Adrenal gland (tissue), 12 donors: ENCODE measurements around the gene NCF4. TPM values are rescaled to one million over a fixed set of nuclear protein-coding genes. Genes with fewer than 3 reads are reported as not detected.

Source experiments
- DNase-seq, 7 donors: peaks; one replicate each; pipeline ENCODE4 v3.0.0-alpha.2; 2019 to 2020
- H3K27ac ChIP-seq, 5 donors: fragments of 200-600 bp; sonication (generic) in 4 of 5; 1 replicate in 3 of 5; 2 replicates in 2 of 5; pipeline versions ENCODE4 v1.5.1 to v1.8.0; 2016 to 2020; ENCODE audit warnings: mild to moderate bottlenecking in 1 of 5
- H3K27me3 ChIP-seq: fragments of 200-600 bp; 2 replicates; pipeline ENCODE4 v1.8.0; 2021
- H3K36me3 ChIP-seq, 2 donors: fragments of 200-600 bp; replicated peaks in 1 of 2; 1 replicate in 1 of 2; 2 replicates in 1 of 2; pipeline versions ENCODE4 v1.5.1 to v1.8.0; 2018 to 2022
- H3K4me1 ChIP-seq, 2 donors: fragments of 200-600 bp; replicated peaks in 1 of 2; 1 replicate in 1 of 2; 2 replicates in 1 of 2; pipeline versions ENCODE4 v1.5.1 to v1.8.0; 2018 to 2021
- H3K4me3 ChIP-seq, 4 donors: fragments of 200-600 bp; sonication (generic) in 3 of 4; one replicate each; pipeline ENCODE4 v1.5.1; 2016 to 2018
- H3K9me3 ChIP-seq, 3 donors: fragments of 200-600 bp; sonication (generic) in 1 of 3; replicated peaks in 1 of 3; 1 replicate in 2 of 3; 2 replicates in 1 of 3; pipeline versions ENCODE4 v1.5.1 to v1.8.0; 2016 to 2021
- CTCF ChIP-seq, 6 experiments: fragments of 450-650 bp in 4 of 6; fragments of 200-600 bp in 2 of 6; sonication (generic) in 1 of 6; IDR thresholded peaks; 1 replicate in 5 of 6; 2 replicates in 1 of 6; pipeline versions ENCODE4 v1.5.1 to v1.8.0; 2016 to 2021; ENCODE audit warnings: antibody characterized with exemption in 6 of 6, mild to moderate bottlenecking in 2 of 6, moderate library complexity in 1 of 6
- POLR2A ChIP-seq, 2 donors: fragments of 450-650 bp; IDR thresholded peaks; one replicate each; pipeline ENCODE4 v1.6.1; 2017; ENCODE audit warnings: antibody characterized with exemption in 2 of 2, mild to moderate bottlenecking in 2 of 2, moderate library complexity in 1 of 2
- WGBS, 4 donors: extraction: QIAGEN DNeasy Blood & Tissue Kit in 2 of 4; methylation state at CpG; one replicate each; pipeline versions ENCODE4 v1.1.5 to v1.1.7; 2013 to 2017; 5-methylcytosine and 5-hydroxymethylcytosine counted together
- intact Hi-C, 2 donors: fragments of 100-400 bp; cut with DNase I; formaldehyde crosslinking; loops; one replicate each; pipeline versions ENCODE4 v1.14.1 to v1.15.0; 2022 to 2023
- polyA plus RNA-seq, 3 donors: library from polyadenylated mRNA; stranded (reverse); fragments of 200-250 nt in 2 of 3; fragments of 350-450 nt in 1 of 3; fragmentation: Illumina TruSeq in 1 of 3; extraction: RNeasy Lipid Tissue Mini Kit (QIAGEN cat#74804) in 1 of 3; gene quantifications; one replicate each; pipeline ENCODE4 v1.2.3, GENCODE V29; 2013 to 2014
- total RNA-seq, 9 donors: library from RNA; depleted of rRNA in 4 of 9; stranded (reverse); fragments of >200 nt in 4 of 9; fragments of 120-200 nt in 1 of 9; fragmentation: NEBNext Ultra II Directional in 1 of 9; extraction: Animal tissue kit (Norgen Biotek cat#: 25700) in 1 of 9; gene quantifications; one replicate each; pipeline versions ENCODE4 v1.1.0 to v1.2.4, GENCODE V29; 2013 to 2023
- donor health status: healthy with polysubstance abuse.
- donor health status: Bipolar disorder and iron deficiency.
- donor health status: DM: yes; HTN: yes; CAD: no.
- donor health status: DM: no; HTN: no; CAD: no.
- donor health status: DM: no; HTN: no; CAD: no.
- donor health status: DM: yes; HTN: yes; CAD: no.

The NCF4 gene
- total and polyA plus RNA-seq, 12 donors: 2.0 to 58.1 (median 23.2) TPM

- Histone ChIP-seq H3K27me3 (peaks cover 4% of the 10 kb centered on the region), H3K36me3 (no peaks in the 10 kb centered on the region), H3K9me3 (peaks cover 0 to 9% (median 0%) of the 10 kb centered on the region in 3 donors), H3K4me3 (no peak overlapping the region), H3K4me1 (no peaks in the 10 kb centered on the region), H3K27ac (no peak overlapping the region)
- no peak for TF ChIP-seq POLR2A (IDR thresholded peaks at IDR 0.05)
- TF ChIP-seq CTCF (IDR thresholded peaks at IDR 0.05): no peak
- DNase-seq: no peak
- WGBS, 4 donors: 85 to 95% (median 87%) methylated on average over 4 of the region's 4 CpGs
- intact Hi-C loops: no loop called here
Measured at GRCh38 chr22:36886016-36886415, 25.2 kb downstream of the NCF4 start.

- DNase-seq: no peak
- TF ChIP-seq CTCF (IDR thresholded peaks at IDR 0.05): no peak
- TF ChIP-seq POLR2A (IDR thresholded peaks at IDR 0.05): no peak
- Histone ChIP-seq H3K4me3 (no peak overlapping the region), H3K27ac (no peak overlapping the region), H3K4me1 (no peaks in the 10 kb centered on the region), H3K9me3 (peaks cover 0 to 1% (median 0%) of the 10 kb centered on the region in 3 donors), H3K27me3 (peaks cover 4% of the 10 kb centered on the region), H3K36me3 (no peaks in the 10 kb centered on the region)
- intact Hi-C loops: no loop called here
- WGBS, 4 donors: 73 to 80% (median 74%) methylated on average over 4 of the region's 4 CpGs
Measured at GRCh38 chr22:36887162-36887561, 26.4 kb downstream of the NCF4 start.

GRCh38 chr22:36891646-36892045, 30.8 kb downstream of the NCF4 start:
- Histone ChIP-seq H3K9me3 (no peaks in the 10 kb centered on the region), H3K36me3 (no peaks in the 10 kb centered on the region), H3K27me3 (peaks cover 11% of the 10 kb centered on the region), H3K27ac (no peak overlapping the region), H3K4me3 (no peak overlapping the region), H3K4me1 (no peaks in the 10 kb centered on the region)
- 59 to 71% (median 65%) methylated on average over 1 of the region's 1 CpG for WGBS, 4 donors
- DNase-seq: no peak
- intact Hi-C loops: no loop called here
- TF ChIP-seq POLR2A (IDR thresholded peaks at IDR 0.05) (no peak), CTCF (IDR thresholded peaks at IDR 0.05) (no peak)

- DNase-seq: no peak
- Histone ChIP-seq H3K27ac (no peak overlapping the region), H3K9me3 (no peaks in the 10 kb centered on the region), H3K27me3 (peaks cover 11% of the 10 kb centered on the region), H3K4me1 (no peaks in the 10 kb centered on the region), H3K36me3 (no peaks in the 10 kb centered on the region), H3K4me3 (no peak overlapping the region)
- intact Hi-C loops: no loop called here
- WGBS, 4 donors: 39 to 47% (median 45%) methylated on average over 2 of the region's 2 CpGs
- TF ChIP-seq CTCF (IDR thresholded peaks at IDR 0.05): no peak
- no peak for TF ChIP-seq POLR2A (IDR thresholded peaks at IDR 0.05)
Measured at GRCh38 chr22:36892292-36892691, 31.5 kb downstream of the NCF4 start.
